HEK293 (cell line): Measurements from ENCODE around the gene FUT4.

Experiments used
- GLI4 ChIP-seq: fragments of 450-650 bp; formaldehyde crosslinking; IDR thresholded peaks from 2 replicates; pipeline ENCODE4 v1.5.1; 2016; ENCODE audit warnings: missing biosample characterization, missing genetic modification characterization
- SCRT1 ChIP-seq: fragments of 450-650 bp; formaldehyde crosslinking; IDR thresholded peaks from 2 replicates; pipeline ENCODE4 v1.5.1; 2016; ENCODE audit warnings: missing biosample characterization, missing genetic modification characterization, borderline replicate concordance
- ZNF184 ChIP-seq: fragments of 450-650 bp; IDR thresholded peaks from 2 replicates; pipeline ENCODE4 v1.5.1; 2018; ENCODE audit warnings: missing biosample characterization, mild to moderate bottlenecking, missing genetic modification characterization
- ZNF629 ChIP-seq: fragments of 450-650 bp; formaldehyde crosslinking; IDR thresholded peaks from 2 replicates; pipeline ENCODE4 v1.5.1; 2017; ENCODE audit warnings: missing biosample characterization, missing genetic modification characterization
- TF ChIP-seq, protein P1 (sequence below): fragments of 450-650 bp; formaldehyde crosslinking; IDR thresholded peaks from 2 replicates; pipeline ENCODE4 v1.5.1; 2016; ENCODE audit warnings: missing biosample characterization, missing genetic modification characterization
- TF ChIP-seq, protein P2 (sequence below): fragments of 450-650 bp; formaldehyde crosslinking; IDR thresholded peaks from 2 replicates; pipeline ENCODE4 v1.5.1; 2016; ENCODE audit warnings: missing biosample characterization, missing genetic modification characterization
- TF ChIP-seq, protein P3 (sequence below): fragments of 450-650 bp; formaldehyde crosslinking; IDR thresholded peaks from 2 replicates; pipeline ENCODE4 v1.5.1; 2017; ENCODE audit warnings: missing biosample characterization, missing genetic modification characterization
- TF ChIP-seq, protein P4 (sequence below): fragments of 450-650 bp; formaldehyde crosslinking; IDR thresholded peaks from 2 replicates; pipeline ENCODE4 v1.5.1; 2016; ENCODE audit warnings: missing biosample characterization, missing genetic modification characterization
- TF ChIP-seq, protein P5 (sequence below): fragments of 450-650 bp; formaldehyde crosslinking; IDR thresholded peaks from 2 replicates; pipeline ENCODE4 v1.5.1; 2016; ENCODE audit warnings: missing biosample characterization, missing genetic modification characterization
- TF ChIP-seq, protein P6 (sequence below): fragments of 450-650 bp; formaldehyde crosslinking; IDR thresholded peaks from 2 replicates; pipeline ENCODE4 v1.5.1; 2016; ENCODE audit warnings: missing biosample characterization, missing genetic modification characterization

DNA sequence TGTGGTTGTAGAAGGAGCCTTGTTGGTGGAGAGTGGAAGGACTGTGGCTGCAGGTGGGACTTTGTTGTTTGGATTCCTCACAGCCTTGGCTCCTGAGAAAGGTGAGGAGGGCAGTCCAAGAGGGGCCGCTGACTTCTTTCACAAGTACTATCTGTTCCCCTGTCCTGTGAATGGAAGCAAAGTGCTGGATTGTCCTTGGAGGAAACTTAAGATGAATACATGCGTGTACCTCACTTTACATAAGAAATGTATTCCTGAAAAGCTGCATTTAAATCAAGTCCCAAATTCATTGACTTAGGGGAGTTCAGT, 2.4 kb downstream of the FUT4 start:
- TF ChIP-seq, protein P1, sequence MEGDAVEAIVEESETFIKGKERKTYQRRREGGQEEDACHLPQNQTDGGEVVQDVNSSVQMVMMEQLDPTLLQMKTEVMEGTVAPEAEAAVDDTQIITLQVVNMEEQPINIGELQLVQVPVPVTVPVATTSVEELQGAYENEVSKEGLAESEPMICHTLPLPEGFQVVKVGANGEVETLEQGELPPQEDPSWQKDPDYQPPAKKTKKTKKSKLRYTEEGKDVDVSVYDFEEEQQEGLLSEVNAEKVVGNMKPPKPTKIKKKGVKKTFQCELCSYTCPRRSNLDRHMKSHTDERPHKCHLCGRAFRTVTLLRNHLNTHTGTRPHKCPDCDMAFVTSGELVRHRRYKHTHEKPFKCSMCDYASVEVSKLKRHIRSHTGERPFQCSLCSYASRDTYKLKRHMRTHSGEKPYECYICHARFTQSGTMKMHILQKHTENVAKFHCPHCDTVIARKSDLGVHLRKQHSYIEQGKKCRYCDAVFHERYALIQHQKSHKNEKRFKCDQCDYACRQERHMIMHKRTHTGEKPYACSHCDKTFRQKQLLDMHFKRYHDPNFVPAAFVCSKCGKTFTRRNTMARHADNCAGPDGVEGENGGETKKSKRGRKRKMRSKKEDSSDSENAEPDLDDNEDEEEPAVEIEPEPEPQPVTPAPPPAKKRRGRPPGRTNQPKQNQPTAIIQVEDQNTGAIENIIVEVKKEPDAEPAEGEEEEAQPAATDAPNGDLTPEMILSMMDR (tag by site-specific recombination), result no peak
- TF ChIP-seq GLI4 (tag by site-specific recombination) (no peak), SCRT1 (tag by site-specific recombination) (no peak), ZNF629 (tag by site-specific recombination) (no peak), ZNF184 (tag by site-specific recombination) (no peak)
- TF ChIP-seq, protein P2, sequence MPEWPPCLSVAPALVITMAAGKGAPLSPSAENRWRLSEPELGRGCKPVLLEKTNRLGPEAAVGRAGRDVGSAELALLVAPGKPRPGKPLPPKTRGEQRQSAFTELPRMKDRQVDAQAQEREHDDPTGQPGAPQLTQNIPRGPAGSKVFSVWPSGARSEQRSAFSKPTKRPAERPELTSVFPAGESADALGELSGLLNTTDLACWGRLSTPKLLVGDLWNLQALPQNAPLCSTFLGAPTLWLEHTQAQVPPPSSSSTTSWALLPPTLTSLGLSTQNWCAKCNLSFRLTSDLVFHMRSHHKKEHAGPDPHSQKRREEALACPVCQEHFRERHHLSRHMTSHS (tag by site-specific recombination), result no peak
- TF ChIP-seq, protein P3, sequence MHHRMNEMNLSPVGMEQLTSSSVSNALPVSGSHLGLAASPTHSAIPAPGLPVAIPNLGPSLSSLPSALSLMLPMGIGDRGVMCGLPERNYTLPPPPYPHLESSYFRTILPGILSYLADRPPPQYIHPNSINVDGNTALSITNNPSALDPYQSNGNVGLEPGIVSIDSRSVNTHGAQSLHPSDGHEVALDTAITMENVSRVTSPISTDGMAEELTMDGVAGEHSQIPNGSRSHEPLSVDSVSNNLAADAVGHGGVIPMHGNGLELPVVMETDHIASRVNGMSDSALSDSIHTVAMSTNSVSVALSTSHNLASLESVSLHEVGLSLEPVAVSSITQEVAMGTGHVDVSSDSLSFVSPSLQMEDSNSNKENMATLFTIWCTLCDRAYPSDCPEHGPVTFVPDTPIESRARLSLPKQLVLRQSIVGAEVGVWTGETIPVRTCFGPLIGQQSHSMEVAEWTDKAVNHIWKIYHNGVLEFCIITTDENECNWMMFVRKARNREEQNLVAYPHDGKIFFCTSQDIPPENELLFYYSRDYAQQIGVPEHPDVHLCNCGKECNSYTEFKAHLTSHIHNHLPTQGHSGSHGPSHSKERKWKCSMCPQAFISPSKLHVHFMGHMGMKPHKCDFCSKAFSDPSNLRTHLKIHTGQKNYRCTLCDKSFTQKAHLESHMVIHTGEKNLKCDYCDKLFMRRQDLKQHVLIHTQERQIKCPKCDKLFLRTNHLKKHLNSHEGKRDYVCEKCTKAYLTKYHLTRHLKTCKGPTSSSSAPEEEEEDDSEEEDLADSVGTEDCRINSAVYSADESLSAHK (tag by site-specific recombination), result no peak
- TF ChIP-seq, protein P4, sequence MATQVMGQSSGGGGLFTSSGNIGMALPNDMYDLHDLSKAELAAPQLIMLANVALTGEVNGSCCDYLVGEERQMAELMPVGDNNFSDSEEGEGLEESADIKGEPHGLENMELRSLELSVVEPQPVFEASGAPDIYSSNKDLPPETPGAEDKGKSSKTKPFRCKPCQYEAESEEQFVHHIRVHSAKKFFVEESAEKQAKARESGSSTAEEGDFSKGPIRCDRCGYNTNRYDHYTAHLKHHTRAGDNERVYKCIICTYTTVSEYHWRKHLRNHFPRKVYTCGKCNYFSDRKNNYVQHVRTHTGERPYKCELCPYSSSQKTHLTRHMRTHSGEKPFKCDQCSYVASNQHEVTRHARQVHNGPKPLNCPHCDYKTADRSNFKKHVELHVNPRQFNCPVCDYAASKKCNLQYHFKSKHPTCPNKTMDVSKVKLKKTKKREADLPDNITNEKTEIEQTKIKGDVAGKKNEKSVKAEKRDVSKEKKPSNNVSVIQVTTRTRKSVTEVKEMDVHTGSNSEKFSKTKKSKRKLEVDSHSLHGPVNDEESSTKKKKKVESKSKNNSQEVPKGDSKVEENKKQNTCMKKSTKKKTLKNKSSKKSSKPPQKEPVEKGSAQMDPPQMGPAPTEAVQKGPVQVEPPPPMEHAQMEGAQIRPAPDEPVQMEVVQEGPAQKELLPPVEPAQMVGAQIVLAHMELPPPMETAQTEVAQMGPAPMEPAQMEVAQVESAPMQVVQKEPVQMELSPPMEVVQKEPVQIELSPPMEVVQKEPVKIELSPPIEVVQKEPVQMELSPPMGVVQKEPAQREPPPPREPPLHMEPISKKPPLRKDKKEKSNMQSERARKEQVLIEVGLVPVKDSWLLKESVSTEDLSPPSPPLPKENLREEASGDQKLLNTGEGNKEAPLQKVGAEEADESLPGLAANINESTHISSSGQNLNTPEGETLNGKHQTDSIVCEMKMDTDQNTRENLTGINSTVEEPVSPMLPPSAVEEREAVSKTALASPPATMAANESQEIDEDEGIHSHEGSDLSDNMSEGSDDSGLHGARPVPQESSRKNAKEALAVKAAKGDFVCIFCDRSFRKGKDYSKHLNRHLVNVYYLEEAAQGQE, result no peak
- TF ChIP-seq, protein P5, sequence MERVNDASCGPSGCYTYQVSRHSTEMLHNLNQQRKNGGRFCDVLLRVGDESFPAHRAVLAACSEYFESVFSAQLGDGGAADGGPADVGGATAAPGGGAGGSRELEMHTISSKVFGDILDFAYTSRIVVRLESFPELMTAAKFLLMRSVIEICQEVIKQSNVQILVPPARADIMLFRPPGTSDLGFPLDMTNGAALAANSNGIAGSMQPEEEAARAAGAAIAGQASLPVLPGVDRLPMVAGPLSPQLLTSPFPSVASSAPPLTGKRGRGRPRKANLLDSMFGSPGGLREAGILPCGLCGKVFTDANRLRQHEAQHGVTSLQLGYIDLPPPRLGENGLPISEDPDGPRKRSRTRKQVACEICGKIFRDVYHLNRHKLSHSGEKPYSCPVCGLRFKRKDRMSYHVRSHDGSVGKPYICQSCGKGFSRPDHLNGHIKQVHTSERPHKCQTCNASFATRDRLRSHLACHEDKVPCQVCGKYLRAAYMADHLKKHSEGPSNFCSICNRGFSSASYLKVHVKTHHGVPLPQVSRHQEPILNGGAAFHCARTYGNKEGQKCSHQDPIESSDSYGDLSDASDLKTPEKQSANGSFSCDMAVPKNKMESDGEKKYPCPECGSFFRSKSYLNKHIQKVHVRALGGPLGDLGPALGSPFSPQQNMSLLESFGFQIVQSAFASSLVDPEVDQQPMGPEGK (tag by site-specific recombination), result no peak
- TF ChIP-seq, protein P6, sequence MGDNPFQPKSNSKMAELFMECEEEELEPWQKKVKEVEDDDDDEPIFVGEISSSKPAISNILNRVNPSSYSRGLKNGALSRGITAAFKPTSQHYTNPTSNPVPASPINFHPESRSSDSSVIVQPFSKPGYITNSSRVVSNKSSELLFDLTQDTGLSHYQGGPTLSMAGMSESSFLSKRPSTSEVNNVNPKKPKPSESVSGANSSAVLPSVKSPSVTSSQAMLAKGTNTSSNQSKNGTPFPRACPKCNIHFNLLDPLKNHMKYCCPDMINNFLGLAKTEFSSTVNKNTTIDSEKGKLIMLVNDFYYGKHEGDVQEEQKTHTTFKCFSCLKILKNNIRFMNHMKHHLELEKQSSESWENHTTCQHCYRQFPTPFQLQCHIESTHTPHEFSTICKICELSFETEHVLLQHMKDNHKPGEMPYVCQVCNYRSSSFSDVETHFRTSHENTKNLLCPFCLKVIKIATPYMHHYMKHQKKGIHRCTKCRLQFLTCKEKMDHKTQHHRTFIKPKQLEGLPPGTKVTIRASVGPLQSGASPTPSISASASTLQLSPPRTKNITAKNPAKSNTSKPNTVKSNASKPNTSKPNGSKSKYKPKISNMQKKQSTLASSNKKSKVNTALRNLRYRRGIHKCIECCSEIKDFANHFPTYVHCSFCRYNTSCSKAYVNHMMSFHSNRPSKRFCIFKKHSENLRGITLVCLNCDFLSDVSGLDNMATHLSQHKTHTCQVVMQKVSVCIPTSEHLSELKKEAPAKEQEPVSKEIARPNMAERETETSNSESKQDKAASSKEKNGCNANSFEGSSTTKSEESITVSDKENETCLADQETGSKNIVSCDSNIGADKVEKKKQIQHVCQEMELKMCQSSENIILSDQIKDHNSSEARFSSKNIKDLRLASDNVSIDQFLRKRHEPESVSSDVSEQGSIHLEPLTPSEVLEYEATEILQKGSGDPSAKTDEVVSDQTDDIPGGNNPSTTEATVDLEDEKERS (tag by site-specific recombination), result no peak
